HFFc6 (cell line): ENCODE measurements around the gene SPTLC3. TPM values are rescaled to one million over a fixed set of nuclear protein-coding genes. Genes with fewer than 3 reads are reported as not detected.

ENCODE experiments used
- DNase-seq: peaks from one replicate; pipeline ENCODE4 v3.0.0-alpha.2; 2018
- H3K27ac Mint-ChIP-seq: 2 replicates; pipeline ENCODE4 v1.8.0; 2020; ENCODE audit warnings: mild to moderate bottlenecking, mixed read lengths
- H3K27me3 Mint-ChIP-seq: 2 replicates; pipeline ENCODE4 v1.8.0; 2021; ENCODE audit warnings: mild to moderate bottlenecking, moderate library complexity, mixed read lengths; ENCODE audit not compliant: insufficient read depth
- H3K36me3 Mint-ChIP-seq: 2 replicates; pipeline ENCODE4 v1.8.0; 2021; ENCODE audit warnings: low read depth, mixed read lengths
- H3K4me1 Mint-ChIP-seq: 2 replicates; pipeline ENCODE4 v1.8.0; 2020; ENCODE audit warnings: low read depth, mixed read lengths
- H3K4me3 Mint-ChIP-seq: 2 replicates; pipeline ENCODE4 v1.8.0; 2020; ENCODE audit warnings: mild to moderate bottlenecking, moderate library complexity, mixed read lengths
- H3K9me3 Mint-ChIP-seq: 2 replicates; pipeline ENCODE4 v1.8.0; 2020; ENCODE audit warnings: mild to moderate bottlenecking, mixed read lengths
- total RNA-seq, 6 experiments: library from RNA; stranded (reverse); fragmentation: NEBNext Ultra II Directional; extraction: Animal tissue kit (Norgen Biotek cat#: 25700); gene quantifications; 2 replicates in 1 of 6; 3 replicates in 5 of 6; pipeline ENCODE4 v1.2.3, GENCODE V29; 2021
- TF ChIP-seq, protein P1 (sequence below): fragments of 200-600 bp; sonication (generic); IDR thresholded peaks from 2 replicates; pipeline ENCODE4 v1.5.0; 2021; ENCODE audit warnings: antibody characterized with exemption, mild to moderate bottlenecking

The SPTLC3 gene
- total RNA-seq, 6 experiments from 2014 or later, result not detected

DNA sequence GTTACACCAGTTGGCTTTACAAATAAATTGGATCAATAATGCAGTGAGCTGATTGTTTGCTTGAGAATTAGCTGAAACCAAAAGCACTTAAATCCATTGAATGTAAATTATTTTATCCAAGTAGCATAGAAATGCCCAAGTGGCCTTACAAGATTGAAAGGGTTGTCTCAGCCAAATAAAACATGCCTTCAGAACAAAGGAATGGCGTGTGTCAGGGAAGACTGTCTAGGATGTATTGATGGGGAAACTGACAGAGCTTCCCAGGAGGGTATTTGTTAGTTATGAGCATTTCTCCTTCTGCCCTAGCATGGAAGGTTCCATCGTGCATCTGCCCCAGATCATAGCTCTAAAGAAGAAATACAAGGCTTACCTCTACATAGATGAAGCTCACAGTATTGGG is 108.4 kb downstream of the SPTLC3 start:
- TF ChIP-seq, protein P1, sequence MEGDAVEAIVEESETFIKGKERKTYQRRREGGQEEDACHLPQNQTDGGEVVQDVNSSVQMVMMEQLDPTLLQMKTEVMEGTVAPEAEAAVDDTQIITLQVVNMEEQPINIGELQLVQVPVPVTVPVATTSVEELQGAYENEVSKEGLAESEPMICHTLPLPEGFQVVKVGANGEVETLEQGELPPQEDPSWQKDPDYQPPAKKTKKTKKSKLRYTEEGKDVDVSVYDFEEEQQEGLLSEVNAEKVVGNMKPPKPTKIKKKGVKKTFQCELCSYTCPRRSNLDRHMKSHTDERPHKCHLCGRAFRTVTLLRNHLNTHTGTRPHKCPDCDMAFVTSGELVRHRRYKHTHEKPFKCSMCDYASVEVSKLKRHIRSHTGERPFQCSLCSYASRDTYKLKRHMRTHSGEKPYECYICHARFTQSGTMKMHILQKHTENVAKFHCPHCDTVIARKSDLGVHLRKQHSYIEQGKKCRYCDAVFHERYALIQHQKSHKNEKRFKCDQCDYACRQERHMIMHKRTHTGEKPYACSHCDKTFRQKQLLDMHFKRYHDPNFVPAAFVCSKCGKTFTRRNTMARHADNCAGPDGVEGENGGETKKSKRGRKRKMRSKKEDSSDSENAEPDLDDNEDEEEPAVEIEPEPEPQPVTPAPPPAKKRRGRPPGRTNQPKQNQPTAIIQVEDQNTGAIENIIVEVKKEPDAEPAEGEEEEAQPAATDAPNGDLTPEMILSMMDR, result no peak
- Mint-ChIP-seq H3K27me3 (peaks cover 3% of the 10 kb centered on the region; the same call in 1 of the 2 replicates), H3K9me3 (no peaks in the 10 kb centered on the region), H3K27ac (no peak overlapping the region), H3K36me3 (no peaks in the 10 kb centered on the region), H3K4me3 (no peak overlapping the region), H3K4me1 (no peaks in the 10 kb centered on the region)
- DNase-seq, result no peak

DNA sequence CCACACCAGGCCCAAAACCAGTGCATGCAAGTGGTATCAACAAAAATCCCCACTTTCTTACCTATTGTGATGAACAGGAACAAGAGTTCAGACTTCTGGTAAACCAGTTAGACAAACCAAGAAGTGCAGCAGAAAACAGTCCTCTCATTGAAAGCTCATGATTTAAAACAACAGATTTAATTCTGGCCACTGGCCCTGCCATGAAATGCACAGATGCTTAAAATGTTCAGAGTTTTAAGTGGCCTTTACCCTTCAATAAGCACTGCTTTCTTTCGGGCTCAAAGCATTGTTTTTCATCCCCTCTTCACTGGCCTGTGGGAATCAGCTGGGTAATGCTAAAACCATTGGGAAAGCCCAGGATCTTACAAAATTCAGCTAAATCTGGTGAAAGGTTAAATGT is 109.9 kb downstream of the SPTLC3 start:
- H3K27me3 Mint-ChIP-seq, result peaks cover 3% of the 10 kb centered on the region; the same call in 1 of the 2 replicates
- no peak overlapping the region for H3K4me3 Mint-ChIP-seq
- no peaks in the 10 kb centered on the region for H3K9me3 Mint-ChIP-seq
- TF ChIP-seq, protein P1, result no peak
- no peaks in the 10 kb centered on the region for H3K36me3 Mint-ChIP-seq
- H3K4me1 Mint-ChIP-seq, result no peaks in the 10 kb centered on the region
- DNase-seq, result no peak
- H3K27ac Mint-ChIP-seq, result no peak overlapping the region

DNA sequence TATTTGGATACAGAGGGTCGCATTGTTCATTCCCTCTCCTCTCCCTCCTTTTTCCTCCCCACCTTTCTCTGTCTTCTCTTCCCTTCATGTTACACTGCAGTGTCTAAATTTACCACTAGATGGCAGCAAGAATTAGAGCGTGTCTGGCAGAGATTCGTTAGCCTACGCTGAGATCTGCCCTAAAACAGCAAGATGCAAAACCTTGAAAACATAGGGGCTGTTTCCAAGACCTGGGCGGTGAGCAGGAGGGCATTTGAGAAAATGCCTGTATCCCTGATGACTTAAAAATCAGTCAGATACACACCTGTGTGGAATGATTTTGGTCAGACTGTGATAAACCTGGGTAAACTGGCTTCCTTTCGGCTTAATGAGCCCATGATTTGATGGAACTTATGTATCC is 110.8 kb downstream of the SPTLC3 start:
- Mint-ChIP-seq H3K27me3 (peaks cover 3% of the 10 kb centered on the region), H3K36me3 (no peaks in the 10 kb centered on the region), H3K4me3 (no peak overlapping the region), H3K27ac (no peak overlapping the region), H3K4me1 (no peaks in the 10 kb centered on the region), H3K9me3 (no peaks in the 10 kb centered on the region)
- peak; percentile 38 for DNase-seq
- TF ChIP-seq, protein P1, result peak; percentile 91

DNA sequence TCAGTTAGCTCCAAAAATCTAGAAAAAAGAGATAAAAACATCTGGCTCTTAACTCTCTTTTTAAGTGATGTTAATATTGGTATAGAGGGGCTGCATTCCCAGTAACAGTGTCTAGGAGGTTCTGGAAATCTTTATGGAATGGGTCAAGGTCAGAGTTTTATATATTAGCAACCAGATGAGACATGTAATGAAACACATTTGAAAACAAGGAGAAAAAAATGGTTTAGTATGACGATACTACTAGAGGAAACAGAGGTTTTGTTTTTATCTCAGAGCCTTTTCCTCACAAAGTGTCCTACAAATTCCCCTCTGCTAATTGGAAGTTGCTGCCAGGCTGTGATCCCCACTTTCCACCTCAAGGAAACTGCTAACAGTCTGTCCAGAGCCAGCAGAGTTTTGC is 111.7 kb downstream of the SPTLC3 start:
- H3K4me1 Mint-ChIP-seq, result no peaks in the 10 kb centered on the region
- H3K36me3 Mint-ChIP-seq, result no peaks in the 10 kb centered on the region
- DNase-seq, result no peak
- H3K4me3 Mint-ChIP-seq, result no peak overlapping the region
- TF ChIP-seq, protein P1, result no peak
- no peaks in the 10 kb centered on the region for H3K9me3 Mint-ChIP-seq
- H3K27ac Mint-ChIP-seq, result no peak overlapping the region
- peaks cover 3% of the 10 kb centered on the region for H3K27me3 Mint-ChIP-seq

DNA sequence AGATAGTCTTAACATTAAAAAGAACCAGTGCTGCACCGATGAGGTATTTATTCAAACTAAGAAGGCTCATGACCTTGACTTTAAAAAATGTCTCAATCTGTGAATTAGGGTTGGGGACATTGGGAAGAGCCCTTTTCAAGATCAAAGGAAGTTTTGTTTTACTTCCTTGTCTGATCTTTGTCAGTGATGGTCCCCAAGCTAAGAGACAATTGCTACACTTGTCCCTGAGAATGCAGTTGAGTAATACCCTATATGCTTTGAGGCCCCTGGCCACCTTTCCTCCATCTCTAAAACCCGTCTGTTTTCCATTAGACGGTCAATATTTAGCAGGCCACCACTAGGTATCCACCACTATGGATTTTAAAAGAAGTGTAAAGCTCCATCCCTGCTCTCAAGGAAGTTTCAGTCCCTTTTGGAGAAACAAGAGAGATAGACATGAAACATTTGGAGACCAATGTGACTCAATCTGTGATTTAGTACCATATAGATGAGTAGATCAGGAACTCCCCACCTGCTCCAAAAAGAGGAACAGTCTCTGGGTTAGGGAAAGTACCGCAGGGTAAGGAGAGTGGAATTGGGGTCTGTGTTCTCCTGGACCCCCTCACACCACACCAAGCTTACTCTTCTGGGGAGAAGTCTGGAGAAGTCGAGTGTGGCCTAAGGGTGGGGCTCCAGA is 113.2 kb downstream of the SPTLC3 start:
- Mint-ChIP-seq H3K36me3 (no peaks in the 10 kb centered on the region), H3K4me1 (no peaks in the 10 kb centered on the region), H3K4me3 (no peak overlapping the region)

More for the DNA sequence above, 113.2 kb downstream of the SPTLC3 start:
- Mint-ChIP-seq H3K9me3 (no peaks in the 10 kb centered on the region), H3K27ac (no peak overlapping the region), H3K27me3 (peaks cover 3% of the 10 kb centered on the region)
- TF ChIP-seq, protein P1, result no peak
- no peak for DNase-seq
